HL-60 (cell line): ENCODE results near the gene KCNJ12.

ENCODE experiments used
- CTCF ChIP-seq: IDR thresholded peaks from one replicate; pipeline ENCODE4 v1.5.1; 2011; ENCODE audit warnings: low read length, control low read depth, inconsistent platforms; ENCODE audit not compliant: insufficient read depth
- GABPA ChIP-seq: IDR thresholded peaks from 2 replicates; pipeline ENCODE4 v1.6.1; 2012; ENCODE audit warnings: low read depth
- POLR2AphosphoS5 ChIP-seq: IDR thresholded peaks from 2 replicates; pipeline ENCODE4 v1.6.1; 2012; ENCODE audit warnings: low read depth
- SPI1 ChIP-seq: IDR thresholded peaks from 2 replicates; pipeline ENCODE4 v1.6.1; 2012; ENCODE audit warnings: low read depth, mild to moderate bottlenecking, borderline replicate concordance

DNA sequence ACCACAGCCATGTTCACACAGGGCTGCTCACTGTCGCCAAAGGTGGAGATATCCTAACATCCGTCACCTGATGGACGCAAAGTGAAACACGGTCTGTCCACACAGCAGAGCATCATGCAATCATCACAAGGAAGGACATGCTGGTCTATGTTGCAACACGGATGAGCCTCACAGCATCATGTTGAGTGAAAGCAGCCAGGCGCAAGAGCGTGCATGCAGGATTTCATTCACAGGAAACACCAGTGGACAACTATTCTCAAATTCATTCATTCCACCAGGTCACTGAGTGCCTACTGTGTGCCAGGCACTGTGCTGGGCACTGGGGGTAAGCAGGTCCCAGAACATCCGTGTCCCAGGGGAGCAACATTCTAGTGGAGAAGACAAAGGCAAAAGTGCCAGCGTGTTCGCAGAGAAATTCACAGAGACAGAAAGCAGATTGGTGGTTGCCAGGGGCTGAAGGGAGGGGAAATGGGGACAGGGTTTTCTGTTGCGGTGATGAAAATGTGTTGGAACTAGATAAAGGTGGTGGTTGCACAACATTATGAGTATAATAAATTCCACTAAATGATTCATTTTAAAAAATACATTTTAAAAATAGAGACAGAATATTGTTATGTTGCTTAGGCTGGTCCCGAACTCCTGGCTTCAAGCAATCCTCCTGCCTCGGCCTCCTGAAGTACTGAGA lies 22.7 kb upstream of the KCNJ12 start:
- TF ChIP-seq CTCF (no peak), POLR2AphosphoS5 (no peak), SPI1 (no peak), GABPA (no peak)
